WI38 (cell line): ENCODE results near the gene UBL7.

ENCODE experiments used
- H3K4me3 ChIP-seq: 2 replicates; pipeline ENCODE4 v1.5.1; 2011; ENCODE audit warnings: low read depth, mild to moderate bottlenecking, control low read depth, low read length
- CTCF ChIP-seq: IDR thresholded peaks from 2 replicates; pipeline ENCODE4 v1.5.1; 2012; ENCODE audit warnings: low read depth, mild to moderate bottlenecking, control low read depth, low read length

Gene UBL7

GRCh38 chr15:74443100-74443909, 17.7 kb downstream of the UBL7 start:
- no peak for TF ChIP-seq CTCF
- H3K4me3 ChIP-seq = no peak overlapping the region

GRCh38 chr15:74442604-74443003, 18.4 kb downstream of the UBL7 start:
- no peak for TF ChIP-seq CTCF
- H3K4me3 ChIP-seq = no peak overlapping the region

DNA sequence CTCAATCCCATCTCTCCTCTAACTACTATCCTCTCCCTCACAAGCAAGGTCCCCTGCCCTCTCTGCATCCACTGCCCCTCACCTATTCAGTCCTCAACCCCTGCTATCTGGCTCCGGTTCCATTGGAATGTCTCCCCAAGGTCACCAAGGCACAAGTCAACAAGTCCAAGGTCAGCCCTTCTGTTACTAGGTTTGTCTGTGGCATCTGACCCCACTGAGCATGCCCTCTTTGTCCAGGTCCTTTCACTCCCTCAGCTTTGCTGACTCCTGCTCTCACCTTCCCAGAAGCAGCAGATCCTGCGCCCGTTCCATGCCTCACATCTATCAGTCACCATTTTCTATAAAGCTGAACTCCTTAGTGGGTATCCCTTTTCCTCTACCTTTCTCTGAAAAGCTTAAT, 18.9 kb downstream of the UBL7 start:
- H3K4me3 ChIP-seq = no peak overlapping the region
- TF ChIP-seq CTCF = no peak

DNA sequence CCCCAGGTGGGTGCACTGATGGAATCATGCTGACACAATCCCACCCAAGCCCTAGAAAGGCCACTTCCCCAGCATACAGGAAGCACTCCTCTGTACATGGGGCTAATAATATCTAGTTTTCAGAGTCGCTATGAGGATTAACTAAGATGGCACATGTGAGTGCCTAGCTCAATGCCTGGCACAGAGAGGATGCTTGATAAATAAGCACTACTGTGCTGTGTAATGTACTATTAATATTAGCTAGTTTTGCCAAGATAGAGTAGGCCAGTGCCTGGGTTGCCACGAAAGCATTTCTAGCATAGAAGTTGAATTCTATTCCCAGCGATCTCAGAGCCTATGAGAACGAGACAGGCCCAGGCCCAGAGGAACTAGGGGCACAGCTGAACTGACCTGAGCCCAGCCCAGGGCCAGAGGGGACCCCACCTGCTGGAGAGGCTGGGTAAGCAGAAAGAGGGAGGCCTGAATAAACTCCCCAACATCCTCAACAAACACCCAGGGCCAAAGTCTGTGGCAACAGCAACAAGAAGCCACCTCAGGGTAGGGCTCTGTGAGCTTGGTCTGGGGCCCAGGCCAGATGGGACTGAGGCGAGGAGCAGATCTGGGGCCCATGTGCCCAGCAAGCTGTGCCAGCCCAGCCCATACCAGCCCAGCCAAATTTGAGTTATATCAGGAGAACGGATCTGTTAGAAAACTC, 19.6 kb downstream of the UBL7 start:
- no peak overlapping the region for H3K4me3 ChIP-seq
- no peak for TF ChIP-seq CTCF

GRCh38 chr15:74438721-74439316, 22.1 kb downstream of the UBL7 start:
- no peak overlapping the region for H3K4me3 ChIP-seq
- TF ChIP-seq CTCF = peak; percentile 83

- no peak for TF ChIP-seq CTCF
These were observed 22.8 kb downstream of the UBL7 start for GRCh38 chr15:74438206-74438605.

More at GRCh38 chr15:74438206-74438605, 22.8 kb downstream of the UBL7 start:
- no peak overlapping the region for H3K4me3 ChIP-seq
